22Rv1 (cell line): ENCODE measurements around the gene GREM1.

Source experiments
- CTCF ChIP-seq: fragments of 450-650 bp; IDR thresholded peaks from 2 replicates; pipeline ENCODE4 v1.5.1; 2017; ENCODE audit warnings: mild to moderate bottlenecking
- ZFX ChIP-seq: fragments of 450-650 bp; IDR thresholded peaks from 2 replicates; pipeline ENCODE4 v1.6.1; 2017; ENCODE audit warnings: antibody characterized with exemption, borderline replicate concordance

GRCh38 chr15:32676169-32676568, 41.6 kb upstream of the GREM1 start:
- TF ChIP-seq CTCF (no peak), ZFX (no peak)
